Tibial nerve (tissue), 4 donors: ENCODE data around the gene FBXL20. TPM values are rescaled to one million over a fixed set of nuclear protein-coding genes. Genes with fewer than 3 reads are reported as not detected.
A peak's percentile ranks its signal among the peaks of the same experiment; 100 is the strongest.

Source experiments
- DNase-seq, 2 donors: peaks; one replicate each; pipeline ENCODE4 v3.0.0-alpha.2; 2019; ENCODE audit warnings: low spot score in 2 of 2
- H3K27ac ChIP-seq, 4 donors: fragments of 200-600 bp; sonication (generic) in 3 of 4; one replicate each; pipeline ENCODE4 v1.5.1; 2017 to 2019; ENCODE audit warnings: mild to moderate bottlenecking in 1 of 4
- H3K27me3 ChIP-seq, 2 donors: fragments of 200-600 bp; sonication (generic) in 1 of 2; one replicate each; pipeline versions ENCODE4 v1.5.1 to v1.6.0; 2017 to 2019
- H3K36me3 ChIP-seq, 3 donors: fragments of 200-600 bp; sonication (generic); one replicate each; pipeline ENCODE4 v1.5.1; 2018 to 2019
- H3K4me1 ChIP-seq, 4 donors: fragments of 200-600 bp; sonication (generic) in 3 of 4; one replicate each; pipeline ENCODE4 v1.5.1; 2017 to 2019
- H3K4me3 ChIP-seq, 4 donors: fragments of 200-600 bp; sonication (generic) in 3 of 4; one replicate each; pipeline ENCODE4 v1.5.1; 2017 to 2019; ENCODE audit warnings: mild to moderate bottlenecking in 1 of 4, moderate library complexity in 1 of 4
- H3K9me3 ChIP-seq, 4 donors: fragments of 200-600 bp; sonication (generic) in 3 of 4; one replicate each; pipeline ENCODE4 v1.5.1; 2017 to 2019
- EP300 ChIP-seq, 2 donors: sonication (generic); formaldehyde crosslinking; IDR thresholded peaks; one replicate each; pipeline ENCODE4 v1.6.1; 2017; ENCODE audit warnings: antibody characterized with exemption in 2 of 2, mild to moderate bottlenecking in 1 of 2
- POLR2A ChIP-seq, 2 donors: fragments of 450-650 bp; IDR thresholded peaks; one replicate each; pipeline ENCODE4 v1.6.1; 2017; ENCODE audit warnings: antibody characterized with exemption in 2 of 2, mild to moderate bottlenecking in 2 of 2, moderate library complexity in 2 of 2
- WGBS, 2 donors: methylation state at CpG; one replicate each; pipeline ENCODE4 v1.1.5; 2018; 5-methylcytosine and 5-hydroxymethylcytosine counted together
- total RNA-seq, 4 donors: library from RNA; depleted of rRNA; stranded (reverse); fragments of >200 nt; gene quantifications; one replicate each; pipeline ENCODE4 v1.1.0, GENCODE V29; 2016
- TF ChIP-seq, protein P1 (sequence below), 5 experiments: fragments of 200-600 bp in 3 of 5; fragments of 450-650 bp in 2 of 5; sonication (generic) in 3 of 5; IDR thresholded peaks; one replicate each; pipeline ENCODE4 v1.5.1; 2016 to 2019; ENCODE audit warnings: antibody characterized with exemption in 5 of 5, mild to moderate bottlenecking in 3 of 5, moderate library complexity in 2 of 5

FBXL20 gene
- total RNA-seq, 4 donors from 2014 or later: 21.1 to 32.4 (median 30.4) TPM

DNA sequence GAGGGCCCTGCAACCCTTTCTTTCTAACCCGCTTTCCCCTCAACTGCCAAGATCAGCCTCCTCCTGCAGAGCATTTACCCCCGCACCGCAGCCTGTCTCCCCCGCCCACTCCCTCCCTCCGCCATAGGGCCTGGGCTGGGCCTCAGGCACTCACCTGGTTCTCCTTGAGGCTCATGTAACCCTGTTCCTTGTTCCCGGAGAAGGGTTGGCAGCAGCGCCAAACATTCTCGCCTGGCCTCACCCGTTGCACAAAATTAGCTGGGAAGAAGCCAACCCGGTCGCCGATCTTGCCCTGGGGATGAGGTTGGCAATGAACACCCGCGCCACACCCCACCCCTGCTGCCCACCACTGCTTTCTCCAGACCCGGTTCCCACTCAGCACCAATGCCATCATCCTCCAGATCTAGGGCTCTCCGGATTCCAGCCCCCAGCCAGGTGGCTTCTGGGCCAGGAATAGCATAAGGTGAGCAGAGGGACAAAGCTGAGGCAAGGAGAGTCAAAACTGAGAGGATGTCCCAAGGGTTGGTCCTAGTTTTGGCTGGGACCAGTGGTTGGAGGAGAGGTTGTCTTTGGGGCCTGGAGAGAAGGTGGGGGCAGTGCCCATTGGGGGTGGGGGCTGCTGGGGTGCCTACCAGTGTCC lies 188.5 kb downstream of the FBXL20 start:
- DNase-seq: no peak
- 53 to 63% methylated on average over 16 of the region's 16 CpGs for WGBS, 2 donors
- Histone ChIP-seq H3K36me3 (no peaks in the 10 kb centered on the region), H3K9me3 (no peaks in the 10 kb centered on the region), H3K27me3 (peaks cover 0 to 59% of the 10 kb centered on the region in 2 donors), H3K4me3 (no peak overlapping the region), H3K27ac (no peak overlapping the region), H3K4me1 (peaks cover 0 to 25% (median 19%) of the 10 kb centered on the region in 4 donors)
- TF ChIP-seq POLR2A (IDR thresholded peaks at IDR 0.05): no peak

DNA sequence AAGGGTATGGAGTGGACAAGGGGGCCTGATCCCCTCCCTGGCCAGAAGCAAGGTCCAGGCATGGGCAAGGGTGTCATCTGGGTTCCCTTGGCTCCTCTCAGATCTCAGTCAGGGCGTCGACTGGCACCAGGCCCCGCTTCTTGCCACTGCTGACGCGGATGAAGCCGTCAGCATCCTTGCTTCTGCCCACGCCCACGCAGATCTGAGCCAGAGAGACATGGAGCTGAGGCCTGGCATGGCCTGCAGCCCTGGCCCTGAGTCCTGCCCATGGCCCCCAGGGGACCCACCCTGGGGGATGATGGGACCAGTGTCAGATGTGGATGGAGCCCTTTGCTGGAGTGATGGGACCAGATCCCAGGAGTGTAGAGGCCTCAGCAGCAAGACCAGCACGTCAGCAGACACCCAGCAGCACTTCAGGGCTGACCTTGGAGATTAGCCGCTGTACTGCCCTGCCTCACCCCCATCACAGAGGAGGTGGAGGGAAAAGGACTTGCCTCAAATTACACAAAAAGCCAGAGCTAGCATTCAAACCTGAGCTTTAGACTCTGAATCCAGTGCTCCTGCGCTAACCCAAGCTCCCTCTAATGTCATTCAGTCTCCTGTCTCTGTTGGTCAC lies 189.1 kb downstream of the FBXL20 start:
- no peak overlapping the region for H3K27ac ChIP-seq

DNA sequence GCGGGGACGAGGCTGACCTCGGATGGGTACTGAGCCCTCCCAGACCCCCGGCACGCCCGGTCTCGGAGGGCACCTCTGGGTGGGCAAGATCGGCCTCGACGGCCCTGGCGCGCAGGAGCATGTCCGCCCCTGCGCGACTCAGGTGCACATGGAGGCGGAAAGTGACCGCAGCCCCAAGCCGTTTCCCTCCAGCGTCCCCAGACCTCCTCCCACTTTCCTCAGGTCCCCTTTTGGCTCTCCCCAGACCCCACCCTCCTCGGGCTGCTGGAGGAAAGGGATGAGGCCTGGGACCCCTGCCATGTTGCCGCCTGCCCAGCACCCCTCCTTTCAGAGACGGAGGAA lies 191.4 kb downstream of the FBXL20 start:
- H3K36me3 ChIP-seq: peaks cover 0 to 3% (median 0%) of the 10 kb centered on the region in 3 donors
- TF ChIP-seq EP300 (IDR thresholded peaks at IDR 0.05): no peak
- TF ChIP-seq, protein P1, sequence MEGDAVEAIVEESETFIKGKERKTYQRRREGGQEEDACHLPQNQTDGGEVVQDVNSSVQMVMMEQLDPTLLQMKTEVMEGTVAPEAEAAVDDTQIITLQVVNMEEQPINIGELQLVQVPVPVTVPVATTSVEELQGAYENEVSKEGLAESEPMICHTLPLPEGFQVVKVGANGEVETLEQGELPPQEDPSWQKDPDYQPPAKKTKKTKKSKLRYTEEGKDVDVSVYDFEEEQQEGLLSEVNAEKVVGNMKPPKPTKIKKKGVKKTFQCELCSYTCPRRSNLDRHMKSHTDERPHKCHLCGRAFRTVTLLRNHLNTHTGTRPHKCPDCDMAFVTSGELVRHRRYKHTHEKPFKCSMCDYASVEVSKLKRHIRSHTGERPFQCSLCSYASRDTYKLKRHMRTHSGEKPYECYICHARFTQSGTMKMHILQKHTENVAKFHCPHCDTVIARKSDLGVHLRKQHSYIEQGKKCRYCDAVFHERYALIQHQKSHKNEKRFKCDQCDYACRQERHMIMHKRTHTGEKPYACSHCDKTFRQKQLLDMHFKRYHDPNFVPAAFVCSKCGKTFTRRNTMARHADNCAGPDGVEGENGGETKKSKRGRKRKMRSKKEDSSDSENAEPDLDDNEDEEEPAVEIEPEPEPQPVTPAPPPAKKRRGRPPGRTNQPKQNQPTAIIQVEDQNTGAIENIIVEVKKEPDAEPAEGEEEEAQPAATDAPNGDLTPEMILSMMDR (IDR thresholded peaks at IDR 0.05): no peak
- no peak for TF ChIP-seq POLR2A (IDR thresholded peaks at IDR 0.05)
- peak overlapping the region in 2 of 4 donors; percentile 22 to 42 for H3K27ac ChIP-seq
- no peak for DNase-seq
- H3K4me3 ChIP-seq: peak overlapping the region; percentile 15 to 43 (median 35)
- H3K27me3 ChIP-seq: peaks cover 0 to 35% of the 10 kb centered on the region in 2 donors
- WGBS, 2 donors: 8 to 15% methylated on average over 7 to 21 of the region's 22 CpGs
- peaks cover 0 to 24% (median 18%) of the 10 kb centered on the region in 4 donors for H3K4me1 ChIP-seq
- no peaks in the 10 kb centered on the region for H3K9me3 ChIP-seq

More for the DNA sequence above, 189.1 kb downstream of the FBXL20 start:
- Histone ChIP-seq H3K36me3 (no peaks in the 10 kb centered on the region), H3K4me1 (peaks cover 0 to 24% (median 18%) of the 10 kb centered on the region in 4 donors), H3K4me3 (no peak overlapping the region), H3K9me3 (no peaks in the 10 kb centered on the region), H3K27me3 (peaks cover 0 to 55% of the 10 kb centered on the region in 2 donors)
- whole genome bisulfite sequencing, 2 donors: 77% methylated on average over 8 to 11 of the region's 11 CpGs
- no peak for DNase-seq
- TF ChIP-seq, protein P1 (IDR thresholded peaks at IDR 0.05): no peak
- no peak for TF ChIP-seq POLR2A (IDR thresholded peaks at IDR 0.05)
- TF ChIP-seq EP300 (IDR thresholded peaks at IDR 0.05): no peak

DNA sequence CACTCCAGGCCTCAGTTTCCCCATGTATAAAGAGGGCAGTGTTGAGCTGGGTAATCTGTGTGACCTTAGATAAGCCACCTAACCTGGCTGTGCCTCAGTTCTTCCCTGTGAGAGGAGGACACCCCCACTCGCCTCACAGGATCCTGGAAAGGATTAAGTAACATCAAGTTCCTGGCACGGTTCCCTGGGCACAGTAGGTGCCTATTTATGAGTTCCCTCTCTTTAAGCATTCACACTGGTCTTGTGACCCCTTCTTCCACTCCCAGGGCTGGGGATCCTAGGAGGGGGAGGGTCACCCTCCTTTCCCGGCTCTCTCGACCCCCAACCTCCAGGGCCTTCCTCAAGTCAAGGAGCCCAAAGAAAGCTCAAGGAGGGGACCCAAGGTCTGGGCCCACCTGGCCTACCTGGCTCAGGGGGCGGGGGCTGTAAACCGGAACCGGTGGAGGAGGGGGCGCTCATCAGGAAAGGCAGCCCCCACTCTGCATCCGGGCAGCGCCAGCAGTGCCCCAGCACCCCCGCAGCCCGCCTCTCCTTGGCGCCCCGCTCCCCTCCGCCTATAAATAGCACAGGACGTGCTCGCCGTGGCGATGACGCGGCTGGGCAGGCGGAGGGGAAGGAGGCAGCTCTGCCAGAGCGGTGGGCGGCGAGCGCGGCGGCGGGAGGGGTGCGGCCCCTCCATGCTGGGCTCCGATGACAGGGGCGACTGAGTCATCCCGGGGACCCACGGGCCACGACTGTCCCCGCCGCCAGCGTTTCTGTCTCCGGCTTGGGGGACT lies 191.9 kb downstream of the FBXL20 start:
- Histone ChIP-seq H3K36me3 (peaks cover 0 to 9% (median under 1%) of the 10 kb centered on the region in 3 donors), H3K4me1 (peaks cover 0 to 24% (median 18%) of the 10 kb centered on the region in 4 donors), H3K4me3 (peak overlapping the region; percentile 15 to 43 (median 35)), H3K9me3 (no peaks in the 10 kb centered on the region), H3K27ac (peak overlapping the region in 2 of 4 donors; percentile 22 to 42), H3K27me3 (peaks cover 0 to 30% of the 10 kb centered on the region in 2 donors)
- 5 to 15% methylated on average over 4 to 33 of the region's 39 CpGs for WGBS, 2 donors
- peak; percentile 37 to 74 for DNase-seq
- TF ChIP-seq EP300 (IDR thresholded peaks at IDR 0.05): peak in 1 of 2 donors; percentile 40
- TF ChIP-seq, protein P1 (IDR thresholded peaks at IDR 0.05): no peak

DNA sequence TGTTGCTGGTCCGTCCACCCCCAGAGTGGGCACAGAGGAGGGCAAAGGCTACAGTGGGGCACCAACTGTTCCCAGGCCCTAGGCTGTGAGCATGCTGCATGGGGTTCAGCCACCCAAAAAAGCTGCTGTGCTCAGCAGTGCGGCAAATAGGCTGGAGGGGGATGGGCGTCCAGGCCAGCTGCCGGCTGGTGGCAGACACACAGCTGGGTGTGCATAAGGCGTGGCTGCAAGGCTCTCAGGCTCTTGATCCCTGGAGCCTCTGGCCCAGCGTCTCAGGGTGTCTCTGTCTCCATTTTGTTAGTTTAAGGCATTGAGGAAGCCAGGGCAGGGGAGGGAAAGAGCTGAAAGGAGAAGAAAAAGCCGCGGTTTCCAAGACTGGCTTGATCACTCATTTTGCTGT lies 192.5 kb downstream of the FBXL20 start:
- Histone ChIP-seq H3K4me3 (no peak overlapping the region), H3K27me3 (peaks cover 0 to 24% of the 10 kb centered on the region in 2 donors), H3K9me3 (no peaks in the 10 kb centered on the region), H3K36me3 (peaks cover 0 to 15% (median 6%) of the 10 kb centered on the region in 3 donors), H3K4me1 (peaks cover 0 to 24% (median 18%) of the 10 kb centered on the region in 4 donors), H3K27ac (peak overlapping the region in 1 of 4 donors; percentile 17)
- TF ChIP-seq EP300 (IDR thresholded peaks at IDR 0.05) (no peak), POLR2A (IDR thresholded peaks at IDR 0.05) (no peak)
- TF ChIP-seq, protein P1 (IDR thresholded peaks at IDR 0.05): no peak
- 59 to 71% methylated on average over 8 of the region's 8 CpGs for WGBS, 2 donors
- DNase-seq: no peak
